Kidney epithelial cell (primary cell): ENCODE measurements around the gene LIN28B. TPM values are rescaled to one million over a fixed set of nuclear protein-coding genes. Genes with fewer than 3 reads are reported as not detected.

Source experiments
- DNase-seq: peaks from one replicate; pipeline ENCODE4 v3.0.0-alpha.2; 2010; ENCODE audit warnings: low read depth
- H3K27me3 ChIP-seq: 2 replicates; pipeline ENCODE4 v1.6.0; 2011; ENCODE audit warnings: low read length; ENCODE audit not compliant: control insufficient read depth, insufficient read depth
- H3K36me3 ChIP-seq: 2 replicates; pipeline ENCODE4 v1.5.1; 2011; ENCODE audit warnings: low read length; ENCODE audit not compliant: control insufficient read depth, insufficient read depth
- H3K4me3 ChIP-seq: 2 replicates; pipeline ENCODE4 v1.5.1; 2011; ENCODE audit warnings: low read depth, mild to moderate bottlenecking, control low read depth, low read length
- total RNA-seq: library from RNA; depleted of rRNA; stranded (reverse); fragments of >200 nt; gene quantifications from 2 replicates; pipeline ENCODE4 v1.2.3, GENCODE V29; 2015
- TF ChIP-seq, protein P1 (sequence below): IDR thresholded peaks from 2 replicates; pipeline ENCODE4 v1.5.1; 2011; ENCODE audit warnings: mild to moderate bottlenecking, moderate library complexity, low read length, control low read depth, inconsistent platforms; ENCODE audit not compliant: insufficient read depth, poor library complexity, severe bottlenecking

The LIN28B gene
- total RNA-seq, 1 donor from 2014 or later: 0.92 TPM

DNA sequence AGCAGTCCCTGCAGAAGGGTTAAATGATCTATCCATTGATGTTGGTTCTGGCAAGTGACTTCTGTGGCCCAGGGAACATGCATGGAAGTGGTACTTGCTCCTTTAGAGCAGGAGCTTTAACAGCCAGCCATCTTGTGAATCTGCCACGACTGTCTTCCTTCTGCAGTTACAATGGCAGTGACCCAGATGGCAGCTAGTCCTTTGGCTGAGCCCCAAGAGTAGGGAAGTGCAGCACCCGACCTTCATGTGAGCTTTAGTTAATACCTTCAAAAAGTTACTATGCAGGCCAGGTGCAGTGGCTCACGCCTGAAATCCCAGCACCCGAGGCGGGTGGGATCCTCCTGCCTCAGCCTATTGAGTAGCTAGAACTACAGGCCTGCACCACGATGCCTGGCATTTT lies 156.5 kb downstream of the LIN28B start:
- H3K36me3 ChIP-seq: peaks cover 1% of the 10 kb centered on the region
- TF ChIP-seq, protein P1, sequence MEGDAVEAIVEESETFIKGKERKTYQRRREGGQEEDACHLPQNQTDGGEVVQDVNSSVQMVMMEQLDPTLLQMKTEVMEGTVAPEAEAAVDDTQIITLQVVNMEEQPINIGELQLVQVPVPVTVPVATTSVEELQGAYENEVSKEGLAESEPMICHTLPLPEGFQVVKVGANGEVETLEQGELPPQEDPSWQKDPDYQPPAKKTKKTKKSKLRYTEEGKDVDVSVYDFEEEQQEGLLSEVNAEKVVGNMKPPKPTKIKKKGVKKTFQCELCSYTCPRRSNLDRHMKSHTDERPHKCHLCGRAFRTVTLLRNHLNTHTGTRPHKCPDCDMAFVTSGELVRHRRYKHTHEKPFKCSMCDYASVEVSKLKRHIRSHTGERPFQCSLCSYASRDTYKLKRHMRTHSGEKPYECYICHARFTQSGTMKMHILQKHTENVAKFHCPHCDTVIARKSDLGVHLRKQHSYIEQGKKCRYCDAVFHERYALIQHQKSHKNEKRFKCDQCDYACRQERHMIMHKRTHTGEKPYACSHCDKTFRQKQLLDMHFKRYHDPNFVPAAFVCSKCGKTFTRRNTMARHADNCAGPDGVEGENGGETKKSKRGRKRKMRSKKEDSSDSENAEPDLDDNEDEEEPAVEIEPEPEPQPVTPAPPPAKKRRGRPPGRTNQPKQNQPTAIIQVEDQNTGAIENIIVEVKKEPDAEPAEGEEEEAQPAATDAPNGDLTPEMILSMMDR: no peak

DNA sequence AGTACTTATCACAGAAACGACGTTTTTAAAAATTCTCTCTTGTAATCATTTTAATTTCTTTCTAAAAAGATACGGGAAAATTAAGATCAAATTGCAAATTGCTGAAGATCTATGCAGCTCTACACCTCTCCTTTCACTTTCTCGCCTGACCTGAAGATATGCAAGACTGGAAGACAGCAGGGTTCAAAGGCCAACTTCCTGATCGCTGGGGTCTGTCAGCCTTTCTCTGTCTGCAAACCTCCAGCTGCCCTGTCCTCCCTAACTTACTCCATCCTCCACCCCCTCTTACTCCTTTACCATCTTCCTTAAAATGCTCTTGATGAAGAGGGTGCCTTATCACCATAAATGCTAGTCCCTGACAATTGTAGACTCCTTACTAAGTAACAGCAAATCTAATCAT lies 159.2 kb downstream of the LIN28B start:
- Histone ChIP-seq H3K4me3 (no peak overlapping the region), H3K27me3 (no peaks in the 10 kb centered on the region), H3K36me3 (peaks cover 1% of the 10 kb centered on the region)
- TF ChIP-seq, protein P1: no peak
- DNase-seq: no peak

More for the DNA sequence above, 156.5 kb downstream of the LIN28B start:
- no peak for DNase-seq
- H3K27me3 ChIP-seq: no peaks in the 10 kb centered on the region
- no peak overlapping the region for H3K4me3 ChIP-seq

DNA sequence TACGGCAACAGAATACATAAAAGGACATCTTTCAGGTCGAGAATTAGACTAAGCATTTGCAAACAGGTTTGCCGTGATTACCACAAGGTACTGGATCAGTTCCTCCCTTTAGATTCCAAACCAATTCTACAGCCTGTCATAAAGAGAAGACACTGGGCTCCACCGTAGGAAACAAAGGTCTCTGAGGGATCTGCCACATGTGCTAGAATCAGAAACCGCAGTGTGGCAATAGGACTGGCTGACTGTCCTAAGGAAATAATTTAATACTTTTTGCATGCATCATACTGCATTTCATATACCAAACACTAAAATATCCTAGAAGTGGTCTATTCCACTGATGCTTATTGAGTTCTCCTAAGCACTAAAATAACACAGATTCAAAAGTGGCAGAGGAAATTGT lies 163.7 kb downstream of the LIN28B start:
- H3K4me3 ChIP-seq: no peak overlapping the region
- no peak for DNase-seq
- TF ChIP-seq, protein P1: no peak
- H3K36me3 ChIP-seq: no peaks in the 10 kb centered on the region
- no peaks in the 10 kb centered on the region for H3K27me3 ChIP-seq

DNA sequence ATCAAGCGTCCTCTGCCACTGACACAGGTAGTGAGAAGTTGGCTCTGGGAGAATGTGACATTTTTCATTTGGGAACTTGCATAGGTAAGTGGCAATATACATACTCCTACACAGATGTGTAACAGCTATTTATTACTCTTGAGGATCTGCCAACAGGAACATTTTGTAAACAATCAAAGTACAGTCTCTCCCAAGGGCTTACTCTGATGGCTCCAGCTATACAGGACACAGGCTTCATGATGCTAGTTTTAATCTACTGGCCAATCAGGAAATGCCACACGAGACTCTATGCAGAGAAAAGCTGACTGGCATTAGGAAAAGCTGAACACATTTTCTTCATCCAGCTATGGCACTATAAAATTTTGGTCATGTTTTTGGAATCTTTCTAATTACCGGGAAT lies 165.1 kb downstream of the LIN28B start:
- Histone ChIP-seq H3K27me3 (no peaks in the 10 kb centered on the region), H3K4me3 (no peak overlapping the region), H3K36me3 (no peaks in the 10 kb centered on the region)
- no peak for DNase-seq
- TF ChIP-seq, protein P1: no peak

DNA sequence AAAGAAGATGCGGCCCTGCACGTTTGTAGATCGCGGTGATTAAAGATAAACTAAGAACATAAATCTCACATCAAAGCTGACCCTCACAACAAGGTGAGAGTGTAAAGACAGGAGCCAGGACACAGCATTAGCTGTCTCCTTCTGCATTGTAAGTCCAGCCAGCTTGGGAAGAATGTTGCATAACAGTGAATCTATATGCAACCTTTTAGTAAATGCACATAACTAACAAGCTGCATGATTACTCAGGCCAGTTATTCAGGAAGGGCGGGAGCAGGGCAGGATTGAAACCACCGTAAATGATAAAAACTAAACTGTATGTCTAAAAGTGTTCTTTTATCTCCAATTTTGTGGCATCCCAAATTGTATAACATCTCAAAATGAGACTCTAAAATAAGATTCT lies 165.8 kb downstream of the LIN28B start:
- Histone ChIP-seq H3K36me3 (no peaks in the 10 kb centered on the region), H3K4me3 (no peak overlapping the region), H3K27me3 (no peaks in the 10 kb centered on the region)
- TF ChIP-seq, protein P1: no peak
- no peak for DNase-seq

Other genes with a start within 250 kb of the LIN28B start
- gene HACE1, start 97.2 kb upstream of the LIN28B start, total RNA-seq: 11.2 and 18.9 TPM in 2 replicates
- 0.58 and 0.82 TPM in 2 replicates for gene POPDC3, start 222.9 kb downstream of the LIN28B start, total RNA-seq